ENCODE data around the gene ELOF1. TPM values are rescaled to one million over a fixed set of nuclear protein-coding genes. Genes with fewer than 3 reads are reported as not detected.
A peak's percentile ranks its signal among the peaks of the same experiment; 100 is the strongest.

ELOF1 gene
- polyA plus RNA-seq, 1 of the 3 experiments (the other 2 are of a cell fraction): 157 TPM

DNA sequence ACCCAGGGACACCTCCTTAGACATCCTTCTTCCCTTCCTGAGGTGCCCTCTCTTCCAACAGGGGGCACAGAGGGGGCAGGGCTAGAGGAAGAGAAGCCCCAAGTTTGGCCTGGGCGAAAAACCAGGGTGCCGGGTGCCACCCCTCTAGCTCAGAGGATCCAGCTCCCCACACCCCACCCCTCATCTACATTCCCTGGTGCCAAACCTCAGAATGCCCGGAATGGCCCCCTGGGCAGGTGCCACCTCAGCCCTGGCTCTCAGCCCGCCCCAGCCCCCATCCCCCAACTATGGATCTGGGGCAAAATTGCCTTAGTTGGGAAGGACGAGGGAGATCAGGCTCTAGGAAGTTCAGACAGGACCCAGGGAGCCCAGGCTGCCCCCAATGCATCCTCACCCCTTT, 18.4 kb downstream of the ELOF1 start:
- H3K4me2 ChIP-seq: no peak overlapping the region
- CTCF ChIA-PET: interaction anchor here (1.1 to 1.6 kb wide), 2 partner anchors 20 to 58 kb away, joined by 3 read pairs; no protein-coding TSS in a partner anchor
- WGBS (ENCODE audit: low lambda C conversion rate): 93% methylated on average over 3 of the region's 5 CpGs

GRCh38 chr19:11539495-11540365, 19.3 kb downstream of the ELOF1 start:
- H3K9ac ChIP-seq: no peak overlapping the region

More for the DNA sequence above, 18.4 kb downstream of the ELOF1 start:
- POLR2A ChIA-PET: no interaction called here
- Histone ChIP-seq H4K20me1 (ENCODE audit: insufficient read depth) (no peaks in the 10 kb centered on the region), H3K4me1 (ENCODE audit: control insufficient read depth in 1 of 2, insufficient read depth in 2 of 2, low read depth in 1 of 2, low read length in 1 of 2) (peaks cover 2 to 11% of the 10 kb centered on the region in 2 experiments; a peak in 2 of 4 replicates), H3F3A (replicated peaks; ENCODE audit: insufficient read depth) (no peaks in the 10 kb centered on the region), H3K9me3 (no peaks in the 10 kb centered on the region), H3K9me2 (no peaks in the 10 kb centered on the region), H3K79me2 (ENCODE audit: insufficient read depth) (no peaks in the 10 kb centered on the region), H3K9ac (no peak overlapping the region), H3K27ac (ENCODE audit: low read depth in 2 of 2, low read length in 1 of 2) (no peak overlapping the region), H3K4me3 (ENCODE audit: low read depth in 2 of 2, low read length in 1 of 2) (no peak overlapping the region), H3K36me3 (replicated peaks in 1 of 2; ENCODE audit: control insufficient read depth in 1 of 2, insufficient read depth in 2 of 2, low read length in 1 of 2) (no peaks in the 10 kb centered on the region), H2AFZ (ENCODE audit: low read depth) (no peak overlapping the region), H3K27me3 (ENCODE audit: insufficient read depth) (no peaks in the 10 kb centered on the region)
- TF ChIP-seq RCOR1 (IDR thresholded peaks at IDR 0.05; ENCODE audit: low read length): no peak
- TF ChIP-seq SIN3A (IDR thresholded peaks at IDR 0.05; ENCODE audit: borderline replicate concordance, low read depth, low read length): no peak
- no peak for DNase-seq

More at GRCh38 chr19:11539495-11540365, 19.3 kb downstream of the ELOF1 start:
- peak; percentile 83 for DNase-seq
- no peaks in the 10 kb centered on the region for H3K9me3 ChIP-seq
- TF ChIP-seq GABPA (IDR thresholded peaks at IDR 0.05; ENCODE audit: low read depth): no peak
- no peak for TF ChIP-seq GATA2 (CRISPR knock-in tag; IDR thresholded peaks at IDR 0.05)
- TF ChIP-seq CHD2 (IDR thresholded peaks at IDR 0.05; ENCODE audit: low read length, partially characterized antibody): no peak
- TF ChIP-seq, protein P1, sequence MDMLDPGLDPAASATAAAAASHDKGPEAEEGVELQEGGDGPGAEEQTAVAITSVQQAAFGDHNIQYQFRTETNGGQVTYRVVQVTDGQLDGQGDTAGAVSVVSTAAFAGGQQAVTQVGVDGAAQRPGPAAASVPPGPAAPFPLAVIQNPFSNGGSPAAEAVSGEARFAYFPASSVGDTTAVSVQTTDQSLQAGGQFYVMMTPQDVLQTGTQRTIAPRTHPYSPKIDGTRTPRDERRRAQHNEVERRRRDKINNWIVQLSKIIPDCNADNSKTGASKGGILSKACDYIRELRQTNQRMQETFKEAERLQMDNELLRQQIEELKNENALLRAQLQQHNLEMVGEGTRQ (IDR thresholded peaks at IDR 0.05; ENCODE audit: borderline replicate concordance, low read depth, low read length): no peak
- no peak for TF ChIP-seq RCOR1 (IDR thresholded peaks at IDR 0.05; ENCODE audit: low read length)
- no peak for TF ChIP-seq FOSL2 (IDR thresholded peaks at IDR 0.05; ENCODE audit: borderline replicate concordance, low read depth)
- TF ChIP-seq RFX5 (IDR thresholded peaks at IDR 0.05; ENCODE audit: low read length): no peak
- no peak for TF ChIP-seq RAD21 (IDR thresholded peaks at IDR 0.05; ENCODE audit: low read length)
- TF ChIP-seq NFIC (IDR thresholded peaks at IDR 0.05; ENCODE audit: borderline replicate concordance): no peak
- TF ChIP-seq FOXJ3 (CRISPR knock-in tag; IDR thresholded peaks at IDR 0.05): no peak
- TF ChIP-seq FOXM1 (IDR thresholded peaks at IDR 0.05; ENCODE audit: low read depth): no peak
- H3K79me2 ChIP-seq (ENCODE audit: insufficient read depth): no peaks in the 10 kb centered on the region
- peaks cover 7 to 13% of the 10 kb centered on the region in 2 experiments; a peak in 2 of 4 replicates for H3K4me1 ChIP-seq (ENCODE audit: control insufficient read depth in 1 of 2, insufficient read depth in 2 of 2, low read depth in 1 of 2, low read length in 1 of 2)
- H2AFZ ChIP-seq (ENCODE audit: low read depth): no peak overlapping the region
- no peak overlapping the region; a peak in 1 of 4 replicates for H3K4me3 ChIP-seq (ENCODE audit: low read depth in 2 of 2, low read length in 1 of 2)
- POLR2A ChIA-PET: interaction anchor here (0.7 kb wide), 1 partner anchor 10 kb away, joined by 3 read pairs; the partner anchor contains the start of gene ECSIT
- CTCF ChIA-PET: interaction anchor here (0.7 to 1.8 kb wide), 4 partner anchors 9 to 57 kb away, joined by 3 to 6 read pairs (median 3); partner anchors contain the start of gene ELOF1
- H3K27ac ChIP-seq (ENCODE audit: low read depth in 2 of 2, low read length in 1 of 2): no peak overlapping the region; a peak in 1 of 4 replicates
- no peaks in the 10 kb centered on the region for H3K9me2 ChIP-seq
- WGBS (ENCODE audit: low lambda C conversion rate): 25% methylated on average over 21 of the region's 36 CpGs
- no peaks in the 10 kb centered on the region for H3K36me3 ChIP-seq (replicated peaks in 1 of 2; ENCODE audit: control insufficient read depth in 1 of 2, insufficient read depth in 2 of 2, low read length in 1 of 2)
- H3K27me3 ChIP-seq (ENCODE audit: insufficient read depth): no peaks in the 10 kb centered on the region
- no peaks in the 10 kb centered on the region for H3F3A ChIP-seq (replicated peaks; ENCODE audit: insufficient read depth)
- no peak overlapping the region for H3K4me2 ChIP-seq
- H4K20me1 ChIP-seq (ENCODE audit: insufficient read depth): no peaks in the 10 kb centered on the region

Measured in SK-N-SH (cell line).